A673 (cell line): Measurements from ENCODE around the gene VAT1L. TPM values are rescaled to one million over a fixed set of nuclear protein-coding genes. Genes with fewer than 3 reads are reported as not detected.

Source experiments
- BruUV-seq: library from RNA; stranded (reverse); fragments of 400-500 nt; replicated peaks from 2 replicates; lab custom pipeline; 2021; lab: Mats Ljungman, UMichigan
- CTCF ChIA-PET: fragments of 300-600 bp; sonication (Branson Sonifier 250); formaldehyde crosslinking; loops from one replicate; lab custom pipeline; 2022; ENCODE audit warnings: antibody characterized with exemption; lab: Charles Lee
- POLR2A ChIA-PET: fragments of 300-600 bp; sonication (Branson Sonifier 250); formaldehyde crosslinking; loops from one replicate; lab custom pipeline; 2022; ENCODE audit warnings: antibody characterized with exemption; ENCODE audit not compliant: low non-redundant PET; lab: Charles Lee
- DNase-seq: peaks from one replicate; pipeline ENCODE4 v3.0.0-alpha.2; 2015; ENCODE audit warnings: low spot score
- H3K27ac ChIP-seq: fragments of 200-600 bp; sonication (generic); 2 replicates; pipeline ENCODE4 v1.5.1; 2016; ENCODE audit warnings: mixed run types, low read depth, mild to moderate bottlenecking, mixed read lengths, antibody characterized with exemption, low read length; ENCODE audit not compliant: poor library complexity, severe bottlenecking
- H3K27me3 ChIP-seq: fragments of 200-600 bp; sonication (generic); replicated peaks from 2 replicates; pipeline ENCODE4 v1.6.1; 2017; ENCODE audit warnings: mixed run types, low read depth, mild to moderate bottlenecking, mixed read lengths, antibody characterized with exemption, low read length; ENCODE audit not compliant: insufficient read depth, poor library complexity
- H3K36me3 ChIP-seq: fragments of 200-600 bp; sonication (generic); 2 replicates; pipeline ENCODE4 v1.6.1; 2016; ENCODE audit warnings: mixed run types, mild to moderate bottlenecking, mixed read lengths, antibody characterized with exemption, low read length; ENCODE audit not compliant: insufficient read depth, poor library complexity, severe bottlenecking
- H3K4me1 ChIP-seq: fragments of 200-600 bp; sonication (generic); 2 replicates; pipeline ENCODE4 v1.6.1; 2017; ENCODE audit warnings: mixed run types, mild to moderate bottlenecking, mixed read lengths, antibody characterized with exemption, low read length; ENCODE audit not compliant: insufficient read depth, poor library complexity, severe bottlenecking
- H3K4me3 ChIP-seq: fragments of 200-600 bp; sonication (generic); 2 replicates; pipeline ENCODE4 v1.5.1; 2016; ENCODE audit warnings: low read depth, mixed run types, mild to moderate bottlenecking, mixed read lengths, low read length; ENCODE audit not compliant: poor library complexity, severe bottlenecking
- H3K9me3 ChIP-seq: fragments of 200-600 bp; sonication (generic); 2 replicates; pipeline ENCODE4 v1.6.1; 2016; ENCODE audit warnings: mixed run types, low read depth, mild to moderate bottlenecking, mixed read lengths, antibody characterized with exemption, low read length; ENCODE audit not compliant: poor library complexity, severe bottlenecking
- EZH2 ChIP-seq: fragments of 200-600 bp; sonication (generic); IDR thresholded peaks from 2 replicates; pipeline ENCODE4 v1.6.1; 2017; ENCODE audit warnings: borderline replicate concordance, low read depth, mild to moderate bottlenecking, mixed read lengths, antibody characterized with exemption, low read length; ENCODE audit not compliant: poor library complexity, severe bottlenecking
- intact Hi-C: fragments of 100-400 bp; cut with micrococcal nuclease; formaldehyde crosslinking; loops from one replicate; pipeline ENCODE4 v1.10.0; 2022; ENCODE audit not compliant: unreplicated experiment
- total RNA-seq: library from RNA; stranded (reverse); gene quantifications from 2 replicates; pipeline ENCODE4 v1.2.3, GENCODE V29; 2021
- TF ChIP-seq, protein P1 (sequence below): fragments of 300-800, 200-600 bp; sonication (generic); conservative IDR thresholded peaks from 2 replicates; pipeline ENCODE4 v1.5.1; 2017; ENCODE audit warnings: low read depth, mild to moderate bottlenecking, antibody characterized with exemption, low read length, moderate library complexity, mixed read lengths

Gene VAT1L
- total RNA-seq, 1 experiment from 2014 or later, result 0.09 TPM

GRCh38 chr16:78024159-78024558 lies 235.8 kb downstream of the VAT1L start:
- POLR2A ChIA-PET, result no interaction called here
- Histone ChIP-seq H3K36me3 (no peaks in the 10 kb centered on the region), H3K9me3 (no peaks in the 10 kb centered on the region), H3K27me3 (no peaks in the 10 kb centered on the region), H3K4me3 (no peak overlapping the region), H3K4me1 (peaks cover 4% of the 10 kb centered on the region), H3K27ac (no peak overlapping the region)
- CTCF ChIA-PET, result no interaction called here
- no TSS peak for BruUV-seq
- no peak for TF ChIP-seq EZH2
- TF ChIP-seq, protein P1, sequence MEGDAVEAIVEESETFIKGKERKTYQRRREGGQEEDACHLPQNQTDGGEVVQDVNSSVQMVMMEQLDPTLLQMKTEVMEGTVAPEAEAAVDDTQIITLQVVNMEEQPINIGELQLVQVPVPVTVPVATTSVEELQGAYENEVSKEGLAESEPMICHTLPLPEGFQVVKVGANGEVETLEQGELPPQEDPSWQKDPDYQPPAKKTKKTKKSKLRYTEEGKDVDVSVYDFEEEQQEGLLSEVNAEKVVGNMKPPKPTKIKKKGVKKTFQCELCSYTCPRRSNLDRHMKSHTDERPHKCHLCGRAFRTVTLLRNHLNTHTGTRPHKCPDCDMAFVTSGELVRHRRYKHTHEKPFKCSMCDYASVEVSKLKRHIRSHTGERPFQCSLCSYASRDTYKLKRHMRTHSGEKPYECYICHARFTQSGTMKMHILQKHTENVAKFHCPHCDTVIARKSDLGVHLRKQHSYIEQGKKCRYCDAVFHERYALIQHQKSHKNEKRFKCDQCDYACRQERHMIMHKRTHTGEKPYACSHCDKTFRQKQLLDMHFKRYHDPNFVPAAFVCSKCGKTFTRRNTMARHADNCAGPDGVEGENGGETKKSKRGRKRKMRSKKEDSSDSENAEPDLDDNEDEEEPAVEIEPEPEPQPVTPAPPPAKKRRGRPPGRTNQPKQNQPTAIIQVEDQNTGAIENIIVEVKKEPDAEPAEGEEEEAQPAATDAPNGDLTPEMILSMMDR, result no peak
- no peak for DNase-seq
- intact Hi-C loops, result no loop called here

DNA sequence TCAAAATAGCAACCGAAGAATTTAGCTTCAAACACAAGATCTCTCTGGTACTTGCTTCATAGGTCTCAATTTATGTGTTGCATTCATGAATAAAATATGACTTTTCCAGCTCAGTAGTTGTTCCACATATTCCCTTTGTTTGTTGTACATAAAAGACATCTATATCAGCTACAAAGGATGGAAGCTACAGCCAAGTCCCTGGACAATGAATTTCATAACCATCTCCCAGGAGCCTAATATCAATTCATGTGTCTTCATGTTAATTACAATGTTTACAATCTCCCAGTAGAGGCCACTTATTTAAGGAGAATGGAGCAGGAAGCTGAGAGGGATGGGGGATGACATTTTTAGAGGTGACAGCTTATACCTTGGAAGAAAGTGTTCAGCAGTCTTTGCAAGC lies 237.3 kb downstream of the VAT1L start:
- H3K36me3 ChIP-seq, result no peaks in the 10 kb centered on the region
- CTCF ChIA-PET, result no interaction called here
- intact Hi-C loops, result no loop called here
- no peaks in the 10 kb centered on the region for H3K9me3 ChIP-seq
- BruUV-seq, result no TSS peak
- TF ChIP-seq EZH2, result no peak
- TF ChIP-seq, protein P1, result no peak
- H3K27me3 ChIP-seq, result no peaks in the 10 kb centered on the region
- H3K4me1 ChIP-seq, result peaks cover 4% of the 10 kb centered on the region
- no peak for DNase-seq
- H3K27ac ChIP-seq, result no peak overlapping the region
- POLR2A ChIA-PET, result no interaction called here
- no peak overlapping the region for H3K4me3 ChIP-seq

DNA sequence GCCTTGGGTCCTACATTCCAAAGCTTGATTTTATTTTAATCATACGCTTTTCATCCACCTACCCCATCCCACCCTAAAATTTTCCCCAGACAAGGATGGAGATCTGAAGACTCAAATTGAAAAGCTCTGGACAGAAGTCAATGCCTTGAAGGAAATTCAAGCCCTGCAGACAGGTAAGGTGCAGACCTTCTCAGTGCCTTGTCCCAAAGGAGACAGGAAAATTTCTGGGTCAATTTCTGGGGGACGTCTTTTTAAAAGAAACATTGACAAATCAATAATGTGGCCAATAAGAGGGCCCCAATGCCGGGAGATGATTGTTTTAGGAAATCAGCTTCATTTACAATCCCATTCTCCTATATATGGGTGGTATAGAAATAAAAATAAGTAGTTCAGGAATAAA lies 239.7 kb downstream of the VAT1L start:
- Histone ChIP-seq H3K4me1 (no peaks in the 10 kb centered on the region), H3K27ac (no peak overlapping the region), H3K27me3 (no peaks in the 10 kb centered on the region), H3K9me3 (no peaks in the 10 kb centered on the region), H3K4me3 (no peak overlapping the region), H3K36me3 (no peaks in the 10 kb centered on the region)
- CTCF ChIA-PET, result no interaction called here
- no TSS peak for BruUV-seq
- POLR2A ChIA-PET, result interaction anchor here (0.6 kb wide), 1 partner anchor 35 kb away, joined by 3 read pairs; no protein-coding TSS in a partner anchor
- TF ChIP-seq EZH2, result no peak
- TF ChIP-seq, protein P1, result no peak
- no peak for DNase-seq
- intact Hi-C loops, result no loop called here

Other genes starting within 250 kb of the VAT1L start
- 1.2 and 2.8 TPM in 2 replicates for gene NUDT7, start 66.0 kb upstream of the VAT1L start, total RNA-seq
- 0.17 TPM in 1 of 2 replicates, not detected in the other for gene CLEC3A, start 234.0 kb downstream of the VAT1L start, total RNA-seq